ENCODE results near the gene ZNF616.

ZNF616 gene

DNA sequence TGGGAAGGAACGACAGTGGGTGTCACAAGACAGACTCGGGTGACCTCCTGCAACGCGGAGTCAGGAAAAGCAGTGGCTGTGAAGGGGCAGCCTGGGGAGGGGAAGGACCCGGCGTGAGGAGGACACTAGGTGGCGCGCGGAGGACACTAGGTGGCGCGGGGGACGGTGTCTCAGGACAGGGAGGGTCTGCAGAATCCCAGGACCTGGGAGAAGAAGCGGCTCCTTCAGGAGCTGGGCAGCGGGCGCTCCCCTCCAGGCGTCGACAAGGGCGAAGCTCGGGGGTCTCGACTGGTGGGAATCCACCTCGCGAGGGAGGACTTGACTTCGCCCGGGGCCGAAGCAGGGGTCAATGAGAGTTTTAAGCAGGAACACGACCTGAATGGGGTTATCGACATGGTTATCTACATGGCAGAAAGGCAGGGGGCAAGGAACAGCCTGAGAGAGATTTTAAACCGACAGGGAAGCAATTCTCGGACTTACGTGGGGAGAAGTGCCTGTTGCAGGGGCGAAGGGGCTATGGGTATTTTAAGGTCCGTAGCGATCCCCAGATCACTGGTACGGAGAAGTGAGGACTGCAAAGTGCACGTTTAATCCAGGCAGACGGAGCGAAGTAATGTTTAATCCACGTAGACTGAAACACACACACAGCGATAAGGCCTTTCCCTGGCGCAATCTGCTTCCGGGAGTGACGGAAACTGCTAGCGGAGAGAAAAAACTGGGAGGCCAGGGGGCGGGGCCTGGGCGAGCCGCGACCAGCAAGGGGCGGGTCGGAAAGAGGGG, at the start of gene ZNF616:
ZNF616 (minus strand) TSS at position 687 of the 780 bp plus-strand sequence. CDS start 9,426 bp downstream, outside the sequence.
- DNase-seq = peak; percentile 42 to 98 (median 89)

DNA sequence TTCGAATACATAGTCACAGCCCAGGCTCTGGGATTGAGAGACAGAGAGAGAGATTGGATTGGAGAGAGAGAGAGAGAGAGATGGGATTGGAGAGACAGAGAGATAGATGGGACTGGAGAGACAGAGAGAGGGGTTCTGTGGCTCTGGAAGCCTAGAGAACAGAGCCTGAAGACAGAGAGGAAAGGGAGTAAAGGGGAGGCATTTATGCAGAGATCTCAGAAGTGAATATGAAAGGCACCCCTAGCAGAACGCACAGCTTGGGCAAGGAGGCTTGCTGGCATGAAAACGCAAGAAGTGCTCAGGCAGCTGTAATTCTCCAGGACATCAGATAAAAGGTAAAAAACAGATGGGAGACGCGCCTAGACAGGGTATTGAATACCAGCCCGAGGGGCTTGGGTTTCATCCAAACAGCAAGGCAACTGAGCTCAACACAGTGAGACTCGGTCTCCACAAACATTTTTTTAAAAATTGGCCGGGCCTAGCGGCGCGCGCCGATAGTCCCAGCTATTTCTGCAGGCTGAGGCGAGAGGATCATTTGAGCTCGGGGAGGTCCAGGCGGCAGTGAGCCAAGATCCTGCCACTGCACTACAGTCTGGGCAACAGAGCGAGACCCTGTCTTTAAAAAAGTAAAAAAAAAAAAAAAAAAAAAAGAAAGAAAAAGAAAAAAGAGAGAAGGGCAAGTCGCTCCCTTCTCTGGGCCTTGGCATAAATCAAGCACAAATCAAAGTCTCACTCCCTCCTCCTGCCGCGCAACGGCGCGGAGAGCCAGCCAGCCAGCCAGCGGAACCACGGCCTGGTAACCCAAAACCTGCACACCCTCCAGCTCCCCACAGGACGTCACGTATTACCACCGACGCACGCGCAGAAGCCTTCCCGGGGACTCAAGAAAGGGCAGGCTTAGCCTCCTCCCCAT, 49.3 kb upstream of the ZNF616 start:
- peak in 35 of 51 donors; percentile 22 to 100 (median 54) for DNase-seq

DNA sequence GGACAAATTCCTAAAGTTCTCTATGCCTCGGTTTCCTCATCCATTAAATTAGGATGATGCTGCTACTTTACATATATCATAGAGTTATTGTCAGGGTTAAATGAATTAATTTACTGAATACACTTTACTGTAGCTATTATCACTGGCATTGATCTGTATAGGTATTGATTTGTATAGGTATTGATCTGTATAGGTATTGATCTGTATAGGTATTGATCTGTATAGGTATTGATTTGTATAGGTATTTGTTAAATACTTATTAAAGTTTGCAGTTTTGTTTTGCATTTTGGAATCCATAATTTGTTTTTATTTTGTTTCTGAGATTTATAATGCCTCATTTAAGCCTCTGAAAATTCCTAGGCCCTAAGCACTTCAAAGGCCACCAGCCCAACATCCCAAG, 47.7 kb upstream of the ZNF616 start:
- no peak for DNase-seq

DNA sequence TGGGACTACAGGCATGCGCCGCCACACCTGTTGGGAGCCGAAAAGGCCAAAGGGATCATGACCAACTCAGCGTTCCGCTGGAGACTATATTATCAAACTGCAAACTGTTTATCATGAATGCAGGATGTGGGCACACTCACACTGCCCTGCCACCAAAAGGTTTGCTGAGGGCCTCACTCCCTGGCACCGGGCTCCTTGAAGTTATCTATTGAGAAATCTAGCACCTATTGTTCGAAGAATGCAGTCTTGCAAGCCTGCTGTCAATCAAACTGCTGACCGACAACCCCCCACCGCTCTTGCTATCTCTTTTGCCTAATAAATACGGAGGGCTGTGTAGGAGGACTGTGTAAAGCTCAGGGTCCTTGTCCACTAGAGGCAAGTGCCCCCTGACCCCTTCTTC, 36.8 kb upstream of the ZNF616 start:
- no peak for DNase-seq

DNA sequence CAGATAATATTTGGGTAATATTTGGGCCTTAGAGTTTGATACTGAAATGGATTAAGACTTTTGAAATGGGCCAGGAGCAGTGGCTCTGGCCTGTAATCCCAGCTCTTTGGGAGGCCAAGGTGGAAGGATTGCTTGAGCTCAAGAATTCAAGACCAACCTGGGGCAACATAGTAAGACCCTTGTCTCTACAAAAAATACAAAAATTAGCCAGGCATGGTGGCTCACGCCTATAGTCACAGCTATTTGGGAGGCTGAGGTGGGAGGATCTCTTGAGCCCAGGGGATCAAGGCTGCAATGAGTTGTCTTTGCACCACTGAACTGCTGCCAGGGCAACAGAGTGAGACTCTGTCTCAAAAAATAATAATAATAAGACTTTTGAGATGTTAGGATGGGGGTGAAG, 32.6 kb upstream of the ZNF616 start:
- no peak for DNase-seq

DNA sequence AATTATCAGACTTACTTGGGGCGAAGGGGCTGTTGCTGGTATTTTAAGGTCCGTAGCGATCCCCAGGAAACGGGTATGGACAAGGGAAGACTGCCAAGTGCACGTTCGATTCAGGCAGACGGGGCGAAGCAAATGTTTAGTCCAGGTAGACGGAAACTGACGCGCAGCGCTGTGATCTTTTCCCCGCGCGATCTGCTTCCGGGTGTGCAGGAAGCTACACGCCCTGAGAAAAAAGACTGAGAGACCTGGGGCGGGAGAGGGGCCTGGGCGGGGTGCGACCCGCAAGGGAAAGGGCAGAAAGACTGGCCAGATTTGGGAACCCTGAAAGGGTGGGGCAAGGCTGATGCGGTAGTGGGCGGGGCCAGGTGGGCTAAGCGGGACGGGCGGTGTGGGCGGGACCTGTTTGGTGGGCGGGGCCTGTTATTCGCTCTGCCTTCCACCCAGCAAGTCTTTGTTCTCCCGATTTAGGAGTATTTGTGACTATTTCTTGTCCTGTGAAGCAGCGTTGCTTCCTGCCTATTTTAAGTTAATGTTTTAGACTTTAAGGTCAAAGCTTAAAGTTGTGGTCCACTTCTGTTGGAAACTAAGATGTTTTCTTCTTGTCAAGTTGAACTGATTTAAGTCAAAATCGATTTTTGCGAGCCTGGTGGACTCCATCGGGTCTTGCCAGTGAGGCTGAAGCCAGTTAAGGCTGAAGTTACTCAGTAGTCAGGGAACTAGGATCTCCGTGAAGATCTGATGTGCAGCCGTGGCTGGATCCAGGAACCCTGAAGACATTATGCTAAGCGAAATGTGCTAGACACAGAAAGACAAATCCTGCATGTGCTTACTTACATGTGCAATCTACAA, 31.8 kb upstream of the ZNF616 start, which contains the start of gene ZNF836:
ZNF836 (minus strand) TSS at position 301 of the 849 bp plus-strand sequence. CDS start 3,549 bp downstream, outside the sequence.
- DNase-seq = peak in 50 of 51 donors; percentile 6 to 87 (median 62)

DNA sequence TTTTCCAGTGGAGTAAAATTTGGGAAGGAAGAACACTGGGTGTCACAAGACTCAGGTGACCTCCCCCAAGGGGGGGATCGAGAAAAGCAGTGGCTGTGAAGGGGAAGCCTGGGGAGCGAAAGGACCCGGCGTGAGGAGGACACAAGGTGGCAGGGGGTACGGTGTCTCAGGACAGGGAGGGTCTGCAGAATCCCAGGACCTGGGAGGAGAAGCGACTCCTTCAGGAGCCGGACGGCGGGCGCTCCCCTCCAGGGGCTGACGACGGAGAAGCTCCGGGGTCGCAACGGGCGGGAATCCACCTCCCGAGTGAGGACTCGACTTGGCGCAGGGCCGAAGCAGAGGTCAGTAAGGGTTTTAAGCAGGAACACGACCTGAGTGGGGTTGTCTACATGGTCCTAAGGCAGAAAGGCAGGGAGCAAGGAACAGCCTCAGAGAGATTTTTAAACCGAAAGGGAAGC, 31.2 kb upstream of the ZNF616 start:
- DNase-seq = peak in 16 of 51 donors; percentile 1 to 37 (median 17)

DNA sequence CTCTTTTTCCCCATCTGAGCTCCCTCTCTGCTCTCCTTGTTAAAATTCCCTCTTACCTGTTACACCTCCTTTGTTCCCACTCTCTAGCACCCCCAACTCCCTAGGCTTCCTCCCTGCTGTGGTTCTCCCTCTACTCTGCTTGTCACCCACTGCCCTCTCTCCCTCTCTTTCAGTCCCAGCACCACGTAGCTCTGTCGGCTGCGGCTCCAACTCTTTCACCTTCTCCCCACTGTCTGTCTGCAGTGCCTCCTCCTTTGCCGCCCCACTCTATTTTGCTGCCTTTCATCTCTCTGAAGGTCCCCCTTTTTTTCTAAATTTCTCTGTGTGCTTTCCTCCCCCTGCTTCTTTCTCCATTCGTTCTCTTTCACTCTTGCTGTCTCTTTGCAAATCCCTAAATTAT, 30.6 kb upstream of the ZNF616 start:
- peak in 2 of 51 donors; percentile 2 to 3 for DNase-seq

DNA sequence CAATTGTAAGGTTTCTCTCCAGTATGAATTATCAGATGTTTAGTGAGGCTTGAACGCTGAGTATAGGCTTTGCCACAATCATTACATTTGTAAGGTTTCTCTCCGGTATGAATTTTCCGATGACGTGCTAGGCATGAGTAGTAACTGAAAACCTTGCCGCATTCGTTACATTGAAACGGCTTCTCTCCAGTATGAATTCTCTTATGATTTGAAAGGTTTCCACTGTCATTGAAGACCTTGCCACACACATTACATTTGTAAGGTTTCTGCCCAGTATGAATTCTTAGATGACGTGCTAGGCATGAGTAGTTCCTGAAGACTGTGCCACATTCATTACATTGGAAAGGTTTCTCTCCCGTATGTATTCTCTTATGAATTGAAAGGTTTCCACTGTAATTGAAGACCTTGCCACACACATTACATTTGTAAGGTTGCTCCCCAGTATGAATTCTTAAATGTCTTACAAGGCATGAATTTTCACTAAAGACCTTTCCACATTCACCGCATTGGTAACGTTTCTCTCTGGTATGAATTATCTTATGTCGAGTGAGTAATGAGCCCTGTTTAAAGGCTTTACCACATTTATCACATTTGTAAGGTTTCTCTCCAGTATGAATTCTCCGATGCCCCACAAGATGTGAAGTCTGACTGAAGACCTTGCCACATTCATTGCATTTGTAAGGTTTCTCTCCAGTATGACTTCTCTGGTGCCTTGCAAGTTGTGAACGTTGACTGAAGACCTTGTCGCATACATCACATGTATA, 16.0 kb upstream of the ZNF616 start:
- DNase-seq = no peak

DNA sequence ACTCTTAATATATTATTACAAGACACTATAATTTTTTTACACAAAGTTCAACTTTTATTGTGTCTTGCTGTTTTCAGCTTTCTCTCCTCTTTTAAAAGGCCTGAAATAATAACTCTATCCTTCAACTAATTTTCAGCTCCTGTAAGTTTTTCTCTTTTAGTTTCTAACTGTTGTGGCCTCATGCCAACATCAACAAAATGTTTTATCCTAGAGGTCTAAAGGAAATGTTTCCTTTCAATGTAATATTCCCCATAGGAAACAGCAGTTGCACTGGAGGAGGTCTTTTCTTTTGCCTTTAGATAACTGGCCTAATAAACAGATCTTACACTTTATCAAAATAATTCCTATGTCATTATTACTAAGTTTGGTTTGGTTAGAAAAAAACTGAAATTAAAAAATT, 8.5 kb upstream of the ZNF616 start:
- DNase-seq = no peak

DNA sequence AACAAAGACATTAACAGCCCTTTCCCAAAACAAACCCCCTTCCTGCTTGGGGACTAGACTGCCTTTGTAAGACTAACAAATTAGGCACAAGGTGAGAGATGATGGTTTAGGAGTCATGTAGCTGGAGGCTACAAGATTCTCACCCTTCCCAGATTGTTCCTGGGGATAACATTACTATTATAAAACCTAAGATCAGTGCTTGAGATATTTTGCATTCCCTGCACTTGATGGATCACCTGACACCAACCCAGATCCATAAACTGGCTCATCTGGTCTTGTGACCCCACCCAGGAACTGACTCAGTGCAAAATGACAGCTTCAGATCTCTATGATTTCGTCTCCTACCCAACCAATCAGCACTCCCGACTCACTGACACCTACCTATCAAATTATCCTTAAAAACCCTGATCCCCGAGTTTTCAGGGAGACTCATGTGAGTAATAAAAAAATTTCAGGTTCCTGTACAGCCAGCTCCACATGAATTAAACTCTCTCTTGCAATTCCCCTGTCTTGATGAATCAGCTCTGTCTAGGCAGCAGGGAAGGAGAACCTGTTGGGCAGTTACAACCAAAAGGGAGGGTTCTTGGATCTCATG, 2.4 kb upstream of the ZNF616 start:
- no peak for DNase-seq

DNA sequence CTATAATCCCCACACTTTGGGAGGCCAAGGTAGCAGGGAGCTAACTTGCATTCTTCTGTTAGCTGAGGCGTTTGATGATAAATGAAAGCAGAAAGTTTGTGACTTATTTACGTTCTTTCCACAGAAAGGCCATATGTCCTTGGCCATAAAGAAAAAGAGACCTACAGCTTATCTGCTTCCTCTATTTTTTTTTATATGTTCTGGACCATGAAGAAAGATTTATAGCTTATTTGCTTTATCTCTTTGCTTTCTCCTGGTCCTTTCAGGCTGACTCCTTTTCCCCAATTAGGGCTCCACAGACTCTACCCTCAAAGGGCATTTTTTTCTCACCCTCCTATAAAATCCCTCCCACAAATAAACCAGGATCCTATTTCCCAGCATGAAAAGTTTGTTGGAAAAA, 1.5 kb upstream of the ZNF616 start:
- DNase-seq = no peak

DNA sequence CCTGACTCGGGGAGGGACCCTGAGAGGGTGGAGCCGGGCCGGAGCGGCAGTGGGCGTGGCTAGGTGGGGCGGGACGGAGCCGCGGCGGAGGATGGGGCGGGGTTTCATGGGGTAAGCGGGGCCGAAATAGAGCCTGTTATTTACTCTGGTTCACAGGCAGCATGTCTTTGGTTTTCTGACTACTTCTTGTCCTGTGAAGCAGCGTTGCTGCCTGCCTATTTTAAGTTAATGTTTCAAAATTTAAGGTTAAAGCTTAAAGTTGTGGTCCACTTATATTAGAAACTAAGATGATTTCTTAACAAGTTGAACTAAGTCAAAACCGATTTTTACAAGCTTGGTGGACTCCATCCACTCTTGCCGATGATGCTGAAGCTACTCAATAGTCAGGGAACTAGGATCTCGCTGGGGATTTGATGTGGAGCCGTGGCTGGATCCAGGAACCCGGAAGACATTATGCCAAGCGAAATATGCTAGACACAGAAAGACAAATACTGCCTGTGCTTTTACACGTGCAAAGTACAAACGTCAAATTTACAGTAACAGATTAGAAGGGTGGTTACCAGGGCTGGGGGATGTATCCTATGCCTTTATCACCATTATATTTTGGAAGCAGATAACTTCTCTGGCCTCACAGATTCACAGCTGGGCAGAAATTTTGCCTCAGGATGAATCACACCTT, 433 bp upstream of the ZNF616 start:
- DNase-seq = peak in 10 of 51 donors; percentile 6 to 98 (median 94)

DNA sequence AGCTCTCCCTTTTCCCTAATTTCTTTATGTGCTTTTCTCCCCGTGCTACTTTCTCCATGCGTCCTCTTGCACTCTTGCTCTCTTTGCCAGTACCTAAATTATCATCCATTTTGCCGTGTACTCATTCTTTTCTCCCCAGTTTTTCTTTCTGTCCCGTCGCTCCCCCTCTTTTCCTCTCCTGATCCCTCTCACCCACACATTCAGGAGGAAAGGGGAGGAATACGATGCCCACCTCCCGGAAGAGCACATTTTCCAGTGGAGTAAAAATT, 821 bp downstream of the ZNF616 start:
- peak in 2 of 51 donors; percentile 26 to 49 for DNase-seq

DNA sequence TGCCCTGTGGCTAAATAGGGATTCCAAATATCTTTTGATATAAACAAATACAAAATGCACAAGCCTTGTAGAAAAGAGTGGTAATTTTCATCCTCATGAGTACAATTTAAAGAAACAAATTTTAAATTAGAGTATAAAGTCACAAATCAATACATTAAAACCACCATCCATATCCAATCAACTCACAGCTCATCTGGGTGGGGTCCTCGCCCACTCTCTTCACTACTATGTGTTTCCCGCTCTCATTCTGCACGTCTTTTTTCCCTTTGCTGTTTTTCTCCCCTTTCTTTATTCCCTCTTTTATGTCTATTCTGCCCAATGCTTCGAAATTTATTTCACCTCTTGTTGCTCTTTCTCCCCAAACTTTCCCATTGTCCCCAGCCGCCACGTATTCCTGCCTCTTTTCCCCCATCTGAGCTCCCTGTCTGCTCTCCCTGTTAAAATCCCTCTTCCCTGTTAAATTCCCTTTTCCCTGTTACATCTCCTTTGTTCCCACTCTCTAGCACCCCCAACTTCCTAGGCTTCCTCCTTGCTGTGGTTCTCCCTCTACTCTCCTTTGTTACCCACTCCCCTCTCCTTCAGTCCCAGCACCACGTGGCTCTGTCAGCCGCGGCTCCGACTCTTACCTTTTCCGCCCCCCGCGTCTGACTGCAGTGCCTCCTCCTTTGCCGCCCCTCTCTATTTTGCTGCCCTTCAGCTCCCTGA, 1.3 kb downstream of the ZNF616 start:
- peak in 22 of 51 donors; percentile 0 to 42 (median 8) for DNase-seq

DNA sequence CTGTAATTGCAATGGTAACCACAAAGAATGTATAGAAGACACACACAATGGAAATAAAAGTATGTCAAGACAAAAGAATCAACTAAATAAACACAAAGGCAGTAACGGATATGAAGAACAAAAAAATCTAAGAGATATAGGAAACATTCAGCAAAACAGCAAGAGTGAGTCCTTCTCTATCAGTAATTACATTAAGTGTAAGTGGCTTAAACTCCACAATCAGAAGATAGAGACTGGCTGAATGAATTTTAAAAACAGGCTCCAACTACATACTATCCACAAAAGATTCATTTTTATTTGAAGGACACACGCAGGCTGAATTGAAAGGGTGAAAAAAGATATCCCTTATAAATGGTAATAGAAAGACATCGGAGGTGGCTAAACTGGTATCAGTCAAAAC, 19.5 kb downstream of the ZNF616 start:
- no peak for DNase-seq

DNA sequence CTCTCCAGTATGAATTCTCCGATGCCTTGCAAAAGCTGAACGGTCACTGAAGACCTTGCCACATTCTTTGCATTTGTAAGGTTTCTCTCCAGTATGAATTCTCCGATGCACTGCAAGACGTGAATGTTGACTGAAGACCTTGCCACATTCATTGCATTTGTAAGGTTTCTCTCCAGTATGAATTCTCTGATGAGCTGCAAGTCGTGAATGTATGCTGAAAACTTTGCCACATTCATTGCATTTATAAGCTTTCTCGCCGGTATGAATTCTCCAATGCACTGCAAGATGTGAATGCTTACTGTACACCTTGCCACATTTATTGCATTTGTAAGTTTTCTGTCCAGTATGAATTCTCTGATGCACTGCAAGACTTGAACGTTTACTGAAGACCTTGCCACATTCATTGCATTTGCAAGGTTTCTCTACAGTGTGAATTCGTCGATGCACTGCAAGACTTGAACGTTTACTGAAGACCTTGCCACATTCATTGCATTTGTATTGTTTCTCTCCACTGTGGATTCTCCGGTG, 24.1 kb downstream of the ZNF616 start:
- no peak for DNase-seq

DNA sequence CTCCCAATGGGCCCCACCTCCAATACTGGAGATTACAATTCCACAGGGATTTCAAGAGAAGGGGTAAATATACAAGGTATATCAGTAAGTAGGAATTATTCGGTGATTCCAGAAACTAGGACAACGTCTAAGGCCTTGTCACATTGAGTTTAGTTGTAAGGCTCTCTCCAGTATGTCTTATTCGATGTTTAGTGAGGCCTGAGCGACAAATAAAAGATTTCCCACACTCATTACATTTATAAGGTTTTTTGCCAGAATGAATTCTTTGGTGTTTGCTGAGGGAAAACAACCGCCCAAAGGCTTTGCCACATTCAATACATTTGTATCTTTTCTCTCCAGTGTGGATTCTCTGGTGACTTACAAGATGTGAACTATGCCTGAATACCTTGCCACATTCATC, 25.0 kb downstream of the ZNF616 start:
- DNase-seq = no peak

DNA sequence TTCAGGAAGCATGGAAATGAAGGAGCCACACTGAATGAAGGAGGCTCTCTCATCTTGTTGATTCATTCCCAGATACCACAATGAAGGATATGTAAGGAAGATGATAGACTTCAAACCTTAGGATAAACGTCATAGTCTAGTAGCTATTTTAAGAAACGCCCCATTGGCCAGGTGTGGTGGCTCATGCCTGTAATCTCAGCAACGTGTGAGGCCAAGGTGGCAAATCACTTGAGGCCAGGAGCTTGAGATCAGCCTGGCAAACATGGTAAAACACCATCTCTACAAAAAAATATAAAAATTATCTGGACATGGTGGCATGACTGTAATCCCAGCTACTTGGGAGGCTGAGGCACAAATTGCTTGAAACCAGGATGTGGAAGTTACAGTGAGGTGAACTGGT, 27.1 kb downstream of the ZNF616 start:
- no peak for DNase-seq

Data from hypothalamus (tissue), 51 donors.